Stimulated activated CD4-positive, alpha-beta T cell treated with anti-CD3 and anti-CD28 coated beads, TNF-alpha, amount 100 ng/mL, for 24 hours (primary cell): ENCODE data around the gene TUBA3E.
"Not testable (repeated sequence)": the region's sequence is repeated elsewhere in the genome, so short reads cannot be mapped to it uniquely, and the experiment has no call there.

Source experiments
- DNase-seq, 3 experiments: peaks; one replicate each; pipeline ENCODE4 v3.0.0-alpha.2; 2020; ENCODE audit warnings: low read depth in 3 of 3

TUBA3E gene

GRCh38 chr2:130191319-130191718, 6.9 kb downstream of the TUBA3E start:
- DNase-seq, result not testable (repeated sequence)

DNA sequence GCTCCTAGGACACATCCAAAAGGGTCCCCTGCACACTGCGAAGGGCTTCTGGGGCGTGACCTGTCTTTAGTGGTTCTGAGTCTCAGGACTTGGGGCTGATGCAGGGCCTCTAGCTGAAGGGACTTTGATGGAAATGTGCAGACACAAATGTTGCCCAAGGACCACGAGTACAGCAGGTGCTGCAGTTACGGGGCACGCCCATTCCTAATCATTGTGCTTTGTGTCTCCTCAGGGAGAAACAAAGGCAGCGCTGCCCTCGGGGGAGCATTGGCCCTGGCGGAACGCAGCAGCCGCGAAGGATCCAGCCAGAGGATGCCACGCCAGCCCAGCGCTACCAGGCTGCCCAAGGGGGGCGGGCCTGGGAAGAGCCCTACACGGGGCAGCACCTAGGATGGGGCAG, 8.0 kb downstream of the TUBA3E start:
- DNase-seq, result no peak

- DNase-seq, result not testable (repeated sequence)
These were observed 9.3 kb downstream of the TUBA3E start for GRCh38 chr2:130188958-130189357.

DNA sequence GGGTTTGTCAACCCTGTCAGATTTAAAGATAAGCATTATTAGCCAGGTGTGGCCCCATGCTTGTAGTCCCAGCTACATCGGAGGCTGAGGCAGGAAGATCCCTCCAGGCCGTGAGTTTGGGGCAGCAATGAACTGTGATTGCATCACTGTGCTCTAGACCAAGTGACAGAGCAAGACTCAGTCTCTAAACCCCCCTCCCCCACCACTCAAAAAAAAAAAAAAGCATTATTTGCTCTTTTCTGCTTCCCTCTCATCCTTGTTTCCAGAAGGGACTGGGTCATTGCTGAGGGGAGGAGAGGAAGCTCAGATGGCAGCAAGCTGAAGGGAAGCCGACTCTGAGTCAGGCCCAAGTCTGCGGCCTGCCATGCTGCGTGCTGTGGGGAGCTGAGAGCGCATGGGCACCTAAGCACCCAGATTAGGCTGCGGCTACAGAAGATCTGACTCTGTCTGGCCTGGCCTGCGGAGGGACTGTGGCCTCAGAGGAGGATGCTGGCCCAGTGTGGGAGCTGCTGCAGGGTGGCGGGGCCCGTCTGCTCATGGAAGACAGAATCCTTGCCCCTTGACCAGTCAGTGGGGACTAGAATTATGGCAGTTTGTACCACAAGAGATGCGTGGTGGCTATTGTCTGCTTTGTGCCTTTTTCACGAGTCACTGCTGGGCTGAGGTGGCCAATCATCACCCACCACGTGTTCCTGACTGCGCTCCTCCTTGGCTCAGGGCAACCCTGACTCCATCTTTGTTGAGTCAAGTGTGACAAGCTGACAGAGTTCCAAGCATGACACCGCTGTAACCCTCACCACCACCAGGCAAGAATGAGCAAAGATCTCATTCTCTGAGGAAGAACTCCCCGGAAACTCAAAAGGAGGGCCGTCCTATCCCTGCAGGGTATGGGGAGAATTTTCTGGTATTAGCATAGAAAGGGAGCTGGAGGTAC, 10.1 kb downstream of the TUBA3E start:
- not testable (repeated sequence) for DNase-seq

DNA sequence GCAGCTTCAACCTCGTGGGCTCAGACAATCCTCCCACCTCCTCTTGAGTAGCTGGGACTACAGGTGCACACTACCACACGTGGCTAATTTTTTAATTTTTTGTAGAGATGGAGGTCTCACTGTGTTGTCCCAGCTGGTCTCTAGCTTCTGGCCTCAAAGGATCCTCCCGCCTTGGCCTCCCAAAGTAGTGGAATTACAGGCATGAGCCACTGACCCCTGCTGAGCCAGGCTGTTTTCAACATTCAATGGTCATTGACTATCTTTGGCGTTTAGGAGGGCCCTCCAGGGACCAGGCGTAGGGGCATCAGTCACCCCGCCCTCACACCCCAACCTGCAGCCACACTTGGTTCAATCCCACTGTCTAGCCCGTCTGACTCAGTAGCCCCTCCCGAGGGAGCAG, 11.0 kb downstream of the TUBA3E start:
- DNase-seq, result no peak

GRCh38 chr2:130186391-130186790, 11.8 kb downstream of the TUBA3E start:
- DNase-seq, result no peak

- no peak for DNase-seq
These were observed 12.3 kb downstream of the TUBA3E start for GRCh38 chr2:130185896-130186295.

- DNase-seq, result no peak
These were observed 12.8 kb downstream of the TUBA3E start for GRCh38 chr2:130185436-130185835.

GRCh38 chr2:130183512-130184373, 14.5 kb downstream of the TUBA3E start:
- DNase-seq, result no peak

GRCh38 chr2:130182826-130183511, 15.3 kb downstream of the TUBA3E start:
- DNase-seq, result not testable (repeated sequence)

DNA sequence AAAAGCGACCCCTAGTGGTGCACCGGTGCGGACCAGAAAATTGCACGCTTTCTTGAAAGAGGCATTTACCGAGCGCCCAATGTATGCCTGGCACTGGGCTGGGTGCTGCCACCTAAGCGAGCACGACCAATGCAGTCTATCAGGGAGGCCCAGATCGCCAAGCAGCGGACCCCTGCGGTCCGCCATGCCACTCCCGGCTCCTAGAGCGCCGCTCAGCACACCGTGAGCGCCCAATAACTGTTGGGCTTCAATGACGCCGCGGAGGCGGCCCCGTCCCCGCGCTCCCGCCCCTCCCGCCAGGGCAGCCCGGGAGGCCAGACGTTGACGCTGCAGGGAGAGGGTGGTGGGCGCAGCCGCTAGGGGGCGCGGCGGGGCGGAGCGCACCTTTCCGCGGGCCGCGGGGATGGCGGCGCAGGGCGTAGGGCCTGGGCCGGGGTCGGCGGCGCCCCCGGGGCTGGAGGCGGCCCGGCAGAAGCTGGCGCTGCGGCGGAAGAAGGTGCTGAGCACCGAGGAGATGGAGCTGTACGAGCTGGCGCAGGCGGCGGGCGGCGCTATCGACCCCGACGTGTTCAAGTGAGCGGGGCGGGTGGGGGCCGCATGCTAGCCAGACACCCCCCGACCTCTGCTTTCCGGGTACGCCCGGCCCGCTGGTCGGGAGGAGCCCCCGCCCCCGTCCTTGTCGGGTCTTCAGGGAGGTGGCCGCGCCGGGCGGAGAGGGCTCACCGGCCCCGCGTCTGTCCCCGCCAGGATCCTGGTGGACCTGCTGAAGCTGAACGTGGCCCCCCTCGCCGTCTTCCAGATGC, 16.2 kb downstream of the TUBA3E start, which contains the start of gene MZT2B:
MZT2B (plus strand) TSS at position 383 of the 803 bp plus-strand sequence; CDS start at position 404, 21 bp downstream.
- DNase-seq, result peak; percentile 80 to 88 (median 86)

DNA sequence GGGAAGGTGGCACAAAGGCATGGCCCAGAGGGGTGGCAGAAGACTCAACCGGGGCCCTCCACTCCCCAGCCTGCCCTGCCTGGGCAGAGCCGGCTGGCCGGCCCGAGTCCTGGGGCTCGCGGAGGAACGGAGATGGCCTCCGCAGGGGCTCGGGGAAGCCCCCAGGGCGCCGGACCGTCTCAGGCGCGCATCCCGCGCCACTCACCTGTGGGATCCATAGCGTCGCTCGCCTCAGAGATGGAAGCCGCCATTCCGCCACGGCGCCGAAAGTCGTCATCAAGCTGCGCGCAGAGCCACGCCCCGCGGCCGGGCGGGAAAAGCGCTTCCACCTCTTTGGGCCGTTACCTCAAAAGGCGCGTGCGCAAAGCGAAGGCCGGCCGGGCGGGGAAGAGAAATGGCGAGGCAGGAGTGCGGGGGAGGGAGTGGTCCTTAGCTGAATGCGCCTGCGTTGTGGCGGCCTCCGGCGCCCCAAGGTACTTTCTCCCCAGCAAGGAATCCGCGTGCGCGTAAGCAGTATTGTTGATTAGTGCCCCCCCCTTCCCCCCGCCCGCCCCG, 16.8 kb downstream of the TUBA3E start, which contains the start of gene SMPD4:
SMPD4 (minus strand) TSS at position 278 of the 555 bp plus-strand sequence. CDS start 5,010 bp downstream, outside the sequence.
- DNase-seq, result peak; percentile 96 to 98 (median 97)

GRCh38 chr2:130180404-130181324, 17.6 kb downstream of the TUBA3E start:
- not testable (repeated sequence) for DNase-seq

DNA sequence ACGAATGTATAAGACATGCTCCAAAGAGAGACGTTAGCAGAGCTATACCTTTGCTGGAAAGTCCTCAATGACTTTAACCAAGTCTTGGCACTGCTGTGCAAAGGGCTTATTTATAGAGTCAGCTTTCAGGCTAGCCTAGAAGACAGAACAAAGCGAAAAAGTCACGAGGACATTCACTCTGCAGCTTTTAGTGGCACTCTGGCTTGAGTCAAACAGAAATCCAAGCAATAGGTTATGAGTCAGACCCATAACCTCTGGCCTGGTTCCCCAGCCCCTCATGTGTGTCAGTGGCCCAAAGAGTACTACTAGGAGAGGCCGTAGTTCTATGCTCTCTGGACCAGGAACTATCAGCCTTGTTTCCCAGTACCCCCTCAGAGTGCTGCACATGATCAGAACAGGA, 23.4 kb downstream of the TUBA3E start:
- not testable (repeated sequence) for DNase-seq

GRCh38 chr2:130169896-130170295, 28.3 kb downstream of the TUBA3E start:
- no peak for DNase-seq

GRCh38 chr2:130169163-130169562, 29.1 kb downstream of the TUBA3E start:
- DNase-seq, result not testable (repeated sequence)

DNA sequence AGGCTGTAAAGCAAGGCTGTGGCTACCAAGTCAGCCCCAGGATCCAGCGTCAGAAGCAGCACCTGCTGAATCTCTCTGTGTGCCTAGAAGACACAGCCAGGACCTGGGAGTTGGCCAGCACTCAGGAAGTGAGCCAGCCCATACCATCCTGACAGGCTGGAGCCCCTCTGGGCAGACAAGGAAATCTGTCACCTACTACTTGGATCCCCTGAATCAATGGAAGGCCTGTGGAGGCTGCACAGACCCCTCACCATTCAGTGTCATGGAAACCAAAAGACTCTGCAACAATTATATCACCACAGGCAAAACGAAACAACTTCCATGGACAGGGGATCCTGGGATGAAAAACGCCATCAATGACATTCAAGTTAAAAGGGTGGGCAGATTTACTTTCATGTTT, 31.6 kb downstream of the TUBA3E start:
- not testable (repeated sequence) for DNase-seq

GRCh38 chr2:130165293-130166016, 32.8 kb downstream of the TUBA3E start:
- DNase-seq, result no peak

DNA sequence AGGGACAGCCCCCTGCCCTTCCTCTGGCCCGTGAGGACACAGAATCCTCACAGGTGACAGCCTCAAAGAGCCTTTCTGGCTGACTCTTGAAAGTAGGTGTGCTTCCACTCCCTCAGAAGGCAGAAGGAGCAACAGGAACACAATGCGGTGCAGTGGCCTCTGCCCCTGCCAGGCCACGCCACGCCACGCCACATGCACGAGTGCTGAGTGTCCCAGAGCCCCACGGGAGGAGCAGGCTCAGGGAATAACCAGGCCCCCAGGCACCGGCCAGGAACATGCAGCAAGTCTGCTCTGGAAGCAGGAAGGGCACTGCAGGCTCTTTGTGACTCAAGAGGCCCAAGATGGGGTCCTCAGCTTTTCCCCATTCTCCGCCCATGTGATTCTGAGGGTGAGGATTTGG, 35.3 kb downstream of the TUBA3E start:
- DNase-seq, result no peak
